Measurements from ENCODE around the gene TTC39C.
"Not testable (repeated sequence)": the region's sequence is repeated elsewhere in the genome, so short reads cannot be mapped to it uniquely, and the experiment has no call there.

Gene TTC39C

GRCh38 chr18:24018299-24018886, 3.8 kb downstream of the TTC39C start:
- no peak for DNase-seq (ENCODE audit: low spot score)

GRCh38 chr18:24019641-24020331, 5.2 kb downstream of the TTC39C start:
- peak; percentile 87 for DNase-seq (ENCODE audit: low spot score)

GRCh38 chr18:24021505-24021904, 7.0 kb downstream of the TTC39C start:
- DNase-seq (ENCODE audit: low spot score): no peak

- no peak for DNase-seq (ENCODE audit: low spot score)
Measured at GRCh38 chr18:24022161-24022560, 7.6 kb downstream of the TTC39C start.

GRCh38 chr18:24023185-24023814, 8.7 kb downstream of the TTC39C start:
- DNase-seq (ENCODE audit: low spot score): peak; percentile 26

GRCh38 chr18:24024425-24024824, 9.9 kb downstream of the TTC39C start:
- DNase-seq (ENCODE audit: low spot score): no peak

- DNase-seq (ENCODE audit: low spot score): no peak
Measured at GRCh38 chr18:24026457-24026856, 11.9 kb downstream of the TTC39C start.

GRCh38 chr18:24027156-24027827, 12.7 kb downstream of the TTC39C start:
- no peak for DNase-seq (ENCODE audit: low spot score)

- DNase-seq (ENCODE audit: low spot score): not testable (repeated sequence)
Measured at GRCh38 chr18:24028946-24029345, 14.4 kb downstream of the TTC39C start.

GRCh38 chr18:24031318-24031717, 16.8 kb downstream of the TTC39C start:
- DNase-seq (ENCODE audit: low spot score): no peak

GRCh38 chr18:24031916-24032315, 17.4 kb downstream of the TTC39C start:
- no peak for DNase-seq (ENCODE audit: low spot score)

GRCh38 chr18:24033641-24034412, 19.3 kb downstream of the TTC39C start:
- DNase-seq (ENCODE audit: low spot score): no peak

GRCh38 chr18:24035316-24035715, 20.8 kb downstream of the TTC39C start:
- DNase-seq (ENCODE audit: low spot score): no peak

GRCh38 chr18:24039671-24040070, 25.1 kb downstream of the TTC39C start:
- DNase-seq (ENCODE audit: low spot score): no peak

GRCh38 chr18:24041691-24042090, 27.1 kb downstream of the TTC39C start:
- DNase-seq (ENCODE audit: low spot score): no peak

GRCh38 chr18:24043403-24043802, 28.8 kb downstream of the TTC39C start:
- DNase-seq (ENCODE audit: low spot score): no peak

- no peak for DNase-seq (ENCODE audit: low spot score)
Measured at GRCh38 chr18:24048261-24048660, 33.7 kb downstream of the TTC39C start.

GRCh38 chr18:24049142-24049541, 34.6 kb downstream of the TTC39C start:
- DNase-seq (ENCODE audit: low spot score): no peak

- no peak for DNase-seq (ENCODE audit: low spot score)
Measured at GRCh38 chr18:24051031-24051947, 36.7 kb downstream of the TTC39C start.

- no peak for DNase-seq (ENCODE audit: low spot score)
Measured at GRCh38 chr18:24052053-24052452, 37.5 kb downstream of the TTC39C start.

- no peak for DNase-seq (ENCODE audit: low spot score)
Measured at GRCh38 chr18:24053211-24053610, 38.7 kb downstream of the TTC39C start.

Data from NAMALWA (cell line).